Measurements from ENCODE around the gene SCP2D1. TPM values are rescaled to one million over a fixed set of nuclear protein-coding genes. Genes with fewer than 3 reads are reported as not detected.

Gene SCP2D1
- polyA plus RNA-seq, 2 of the 4 experiments (the other 2 are of a cell fraction) = not detected

GRCh38 chr20:18837718-18838117 is 24.1 kb downstream of the SCP2D1 start:
- no peak for FAIRE-seq
- ChIA-PET POLR2A (no interaction called here), CTCF (no interaction called here)
- WGBS (ENCODE audit: missing lambda C conversion rate) = 52% methylated on average over 3 of the region's 3 CpGs
- H3K27ac ChIP-seq = no peak overlapping the region
- no peaks in the 10 kb centered on the region for H3K4me1 ChIP-seq
- ATAC-seq = no peak
- H3K9me3 ChIP-seq = no peaks in the 10 kb centered on the region
- DNase-seq (ENCODE audit: low read depth in 1 of 2, low spot score in 1 of 2) = no peak
- H3K4me3 ChIP-seq = no peak overlapping the region
- TF ChIP-seq CEBPB (IDR thresholded peaks at IDR 0.05) (no peak), PHF8 (IDR thresholded peaks at IDR 0.05; ENCODE audit: borderline replicate concordance, low read depth) (no peak), ZNF302 (CRISPR knock-in tag; IDR thresholded peaks at IDR 0.05) (no peak), CHD4 (IDR thresholded peaks at IDR 0.05; ENCODE audit: borderline replicate concordance) (no peak), HOXA7 (CRISPR knock-in tag; IDR thresholded peaks at IDR 0.05) (no peak), HOXB5 (CRISPR knock-in tag; IDR thresholded peaks at IDR 0.05) (no peak), NPAS2 (CRISPR knock-in tag; IDR thresholded peaks at IDR 0.05; ENCODE audit: borderline replicate concordance) (no peak), CBX2 (IDR thresholded peaks at IDR 0.05; ENCODE audit: borderline replicate concordance, low read depth) (no peak), HMGXB4 (CRISPR knock-in tag; IDR thresholded peaks at IDR 0.05; ENCODE audit: borderline replicate concordance) (no peak), JUN (IDR thresholded peaks at IDR 0.05) (no peak), POLR2AphosphoS2 (conservative IDR thresholded peaks at IDR 0.05; ENCODE audit: low read length) (no peak)
- TF ChIP-seq, protein P1, sequence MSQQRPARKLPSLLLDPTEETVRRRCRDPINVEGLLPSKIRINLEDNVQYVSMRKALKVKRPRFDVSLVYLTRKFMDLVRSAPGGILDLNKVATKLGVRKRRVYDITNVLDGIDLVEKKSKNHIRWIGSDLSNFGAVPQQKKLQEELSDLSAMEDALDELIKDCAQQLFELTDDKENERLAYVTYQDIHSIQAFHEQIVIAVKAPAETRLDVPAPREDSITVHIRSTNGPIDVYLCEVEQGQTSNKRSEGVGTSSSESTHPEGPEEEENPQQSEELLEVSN (IDR thresholded peaks at IDR 0.05; ENCODE audit: borderline replicate concordance, low read depth) = no peak
- TF ChIP-seq, protein P2, sequence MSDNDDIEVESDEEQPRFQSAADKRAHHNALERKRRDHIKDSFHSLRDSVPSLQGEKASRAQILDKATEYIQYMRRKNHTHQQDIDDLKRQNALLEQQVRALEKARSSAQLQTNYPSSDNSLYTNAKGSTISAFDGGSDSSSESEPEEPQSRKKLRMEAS (IDR thresholded peaks at IDR 0.05) = no peak
- TF ChIP-seq, protein P3, sequence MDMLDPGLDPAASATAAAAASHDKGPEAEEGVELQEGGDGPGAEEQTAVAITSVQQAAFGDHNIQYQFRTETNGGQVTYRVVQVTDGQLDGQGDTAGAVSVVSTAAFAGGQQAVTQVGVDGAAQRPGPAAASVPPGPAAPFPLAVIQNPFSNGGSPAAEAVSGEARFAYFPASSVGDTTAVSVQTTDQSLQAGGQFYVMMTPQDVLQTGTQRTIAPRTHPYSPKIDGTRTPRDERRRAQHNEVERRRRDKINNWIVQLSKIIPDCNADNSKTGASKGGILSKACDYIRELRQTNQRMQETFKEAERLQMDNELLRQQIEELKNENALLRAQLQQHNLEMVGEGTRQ (IDR thresholded peaks at IDR 0.05) = no peak
- H3K4me2 ChIP-seq = no peak overlapping the region

DNA sequence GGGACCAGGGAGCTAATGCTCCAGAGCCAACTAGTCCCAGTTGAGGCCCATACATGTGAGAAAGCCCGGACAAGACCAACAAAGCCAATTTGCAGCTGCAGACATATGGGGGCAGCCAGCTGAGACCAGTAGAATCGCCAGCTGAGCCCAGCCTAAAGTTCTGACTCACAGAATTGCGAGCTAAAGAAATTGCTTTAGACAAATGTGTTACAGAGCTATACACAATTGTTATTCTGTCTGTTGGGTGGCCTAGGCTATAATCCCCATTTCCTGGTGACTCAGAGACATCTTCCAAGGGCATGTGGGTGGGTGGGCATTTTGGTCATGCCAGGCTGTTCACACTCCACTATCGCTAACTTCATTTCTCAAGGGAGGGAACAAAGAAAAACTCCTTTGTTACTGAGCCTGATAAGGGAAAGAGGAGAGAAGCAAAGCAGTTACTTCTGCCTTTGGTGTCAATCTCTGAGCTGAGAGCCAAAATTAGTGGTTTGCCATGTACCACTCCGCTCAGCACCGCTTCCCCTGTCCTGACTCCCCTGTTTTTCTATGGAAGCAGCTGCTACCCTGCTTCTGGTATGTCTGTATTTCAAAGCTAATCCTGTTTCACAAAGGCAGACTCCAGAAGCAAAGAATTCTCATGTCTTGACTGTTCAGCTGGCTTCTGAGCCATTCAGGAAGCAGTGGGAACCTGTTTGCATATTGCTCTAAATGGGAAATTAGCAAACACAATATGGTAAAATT is 26.1 kb downstream of the SCP2D1 start:
- ChIA-PET CTCF (interaction anchor here (1.0 to 1.7 kb wide), 2 partner anchors 11 to 15 kb away, joined by 3 to 4 read pairs; no protein-coding TSS in a partner anchor), POLR2A (no interaction called here)
- H3K4me1 ChIP-seq = no peaks in the 10 kb centered on the region
- FAIRE-seq (no peak), ATAC-seq (no peak), DNase-seq (ENCODE audit: low read depth in 1 of 2, low spot score in 1 of 2) (no peak)
- 26% methylated on average over 6 of the region's 6 CpGs for WGBS (ENCODE audit: missing lambda C conversion rate)
- TF ChIP-seq ZFP36 (IDR thresholded peaks at IDR 0.05; ENCODE audit: borderline replicate concordance, partially characterized antibody) (no peak), POLR2AphosphoS2 (conservative IDR thresholded peaks at IDR 0.05; ENCODE audit: low read length) (no peak), HOXA7 (CRISPR knock-in tag; IDR thresholded peaks at IDR 0.05) (no peak), MAZ (IDR thresholded peaks at IDR 0.05; ENCODE audit: borderline replicate concordance, low read depth, low read length) (no peak), JUN (IDR thresholded peaks at IDR 0.05) (no peak), ZSCAN20 (CRISPR knock-in tag; IDR thresholded peaks at IDR 0.05) (no peak), RNF2 (IDR thresholded peaks at IDR 0.05; ENCODE audit: borderline replicate concordance, low read depth) (no peak), ZNF302 (CRISPR knock-in tag; IDR thresholded peaks at IDR 0.05) (no peak)
- no peak overlapping the region for H3K4me3 ChIP-seq
- no peak overlapping the region for H3K4me2 ChIP-seq
- H3K9me3 ChIP-seq = no peaks in the 10 kb centered on the region
- H3K27ac ChIP-seq = no peak overlapping the region

DNA sequence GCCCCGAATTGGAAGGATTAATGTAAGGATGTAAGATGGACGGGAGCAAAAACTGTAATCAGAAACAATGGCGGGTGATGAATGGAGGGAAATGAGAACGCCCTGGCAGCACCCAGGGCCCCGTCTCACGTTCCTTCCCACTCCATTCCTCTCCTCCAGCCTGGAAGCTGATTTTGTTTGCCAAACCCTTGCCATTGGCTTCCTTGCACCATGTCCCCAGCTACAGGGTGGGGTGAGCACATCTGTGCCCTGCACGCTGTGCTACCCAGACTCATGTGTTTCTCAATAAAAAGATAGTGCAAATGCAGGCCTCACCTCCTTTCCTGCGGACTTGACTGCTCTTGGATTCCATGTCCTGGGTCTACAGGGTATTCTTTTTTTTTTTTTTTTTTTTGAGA is 26.7 kb downstream of the SCP2D1 start:
- H3K4me3 ChIP-seq = no peak overlapping the region
- DNase-seq (ENCODE audit: low read depth in 1 of 2, low spot score in 1 of 2) (no peak), ATAC-seq (no peak), FAIRE-seq (no peak)
- TF ChIP-seq RNF2 (IDR thresholded peaks at IDR 0.05; ENCODE audit: borderline replicate concordance, low read depth) (no peak), HES2 (IDR thresholded peaks at IDR 0.05) (no peak), BHLHE40 (IDR thresholded peaks at IDR 0.05; ENCODE audit: low read depth, low read length) (no peak), FOSL2 (IDR thresholded peaks at IDR 0.05) (no peak), FOSL2 (CRISPR knock-in tag; IDR thresholded peaks at IDR 0.05) (no peak)
- H3K9me3 ChIP-seq = no peaks in the 10 kb centered on the region
- POLR2A ChIA-PET = no interaction called here
- H3K4me1 ChIP-seq = no peaks in the 10 kb centered on the region
- CTCF ChIA-PET = interaction anchor here (1.0 to 1.7 kb wide), 2 partner anchors 10 to 16 kb away, joined by 3 to 4 read pairs; no protein-coding TSS in a partner anchor
- H3K4me2 ChIP-seq = no peak overlapping the region
- 40% methylated on average over 8 of the region's 8 CpGs for whole genome bisulfite sequencing (ENCODE audit: missing lambda C conversion rate)
- H3K27ac ChIP-seq = no peak overlapping the region

Measured in A549 (cell line).